IMR-90 (cell line): Measurements from ENCODE around the gene MRGPRE. TPM values are rescaled to one million over a fixed set of nuclear protein-coding genes. Genes with fewer than 3 reads are reported as not detected.

Source experiments
- ATAC-seq: fragments of 200-7000 bp; cut with Tn5 transposase; 2 replicates; pipeline ENCODE4 v1.9.1; 2020; ENCODE audit warnings: low read depth, mild to moderate bottlenecking, moderate library complexity
- BruUV-seq: library from RNA; stranded (reverse); fragments of 400-500 nt; replicated peaks from 2 replicates; lab custom pipeline; 2021; lab: Mats Ljungman, UMichigan
- CTCF ChIA-PET: fragments of 300-600 bp; formaldehyde crosslinking; extraction: SDS; loops from one replicate; lab custom pipeline; 2021; ENCODE audit warnings: antibody characterized with exemption; lab: Yijun Ruan, JAX
- POLR2A ChIA-PET: fragments of 300-600 bp; sonication (Branson Sonifier 250); formaldehyde crosslinking; loops from one replicate; lab custom pipeline; 2022; ENCODE audit warnings: antibody characterized with exemption; ENCODE audit not compliant: unreplicated experiment; lab: Charles Lee
- DNase-seq: peaks from one replicate; pipeline ENCODE4 v3.0.0; 2013
- H2AFZ ChIP-seq: replicated peaks from 2 replicates; pipeline ENCODE3; 2013; ENCODE audit warnings: low read length, mild to moderate bottlenecking; ENCODE audit not compliant: poor library complexity
- H2AK5ac ChIP-seq: 2 replicates; pipeline ENCODE4 v1.6.1; 2013; ENCODE audit warnings: low read depth, low read length, inconsistent platforms
- H2AK9ac ChIP-seq: replicated peaks from 2 replicates; pipeline ENCODE3; 2013; ENCODE audit warnings: mild to moderate bottlenecking, low read depth, low read length, moderate library complexity; ENCODE audit not compliant: poor library complexity
- H2BK120ac ChIP-seq: 2 replicates; pipeline ENCODE4 v1.6.1; 2013; ENCODE audit warnings: low read depth, low read length, inconsistent platforms
- H2BK15ac ChIP-seq: 3 replicates; pipeline ENCODE4 v1.6.1; 2013; ENCODE audit warnings: low read depth, low read length, inconsistent platforms
- H2BK20ac ChIP-seq: 2 replicates; pipeline ENCODE4 v1.6.1; 2013; ENCODE audit warnings: low read depth, mild to moderate bottlenecking, inconsistent platforms, low read length, moderate library complexity
- H2BK5ac ChIP-seq: 2 replicates; pipeline ENCODE4 v1.6.1; 2013; ENCODE audit warnings: mild to moderate bottlenecking, low read depth, low read length, inconsistent platforms; ENCODE audit not compliant: poor library complexity, severe bottlenecking
- H3K14ac ChIP-seq: replicated peaks from 2 replicates; pipeline ENCODE4 v1.6.1; 2013; ENCODE audit warnings: low read depth, low read length, inconsistent platforms
- H3K18ac ChIP-seq: 2 replicates; pipeline ENCODE4 v1.6.1; 2013; ENCODE audit warnings: low read depth, low read length, control low read depth
- H3K23ac ChIP-seq: 2 replicates; pipeline ENCODE4 v1.6.1; 2013; ENCODE audit warnings: low read depth, low read length, inconsistent platforms
- H3K27ac ChIP-seq: 2 replicates; pipeline ENCODE4 v1.5.1; 2013; ENCODE audit warnings: mild to moderate bottlenecking, control low read depth, low read length; ENCODE audit not compliant: insufficient read depth
- H3K27me3 ChIP-seq: 2 replicates; pipeline ENCODE4 v1.6.1; 2013; ENCODE audit warnings: low read length; ENCODE audit not compliant: control insufficient read depth, insufficient read depth
- H3K36me3 ChIP-seq: 2 replicates; pipeline ENCODE4 v1.6.1; 2013; ENCODE audit warnings: low read length, mixed read lengths; ENCODE audit not compliant: control insufficient read depth, insufficient read depth
- H3K4ac ChIP-seq: 2 replicates; pipeline ENCODE4 v1.6.1; 2013; ENCODE audit warnings: low read depth, low read length, inconsistent platforms
- H3K4me1 ChIP-seq: 2 replicates; pipeline ENCODE4 v1.6.1; 2013; ENCODE audit warnings: low read length, mixed read lengths; ENCODE audit not compliant: control insufficient read depth, insufficient read depth
- H3K4me2 ChIP-seq: 2 replicates; pipeline ENCODE4 v1.6.1; 2013; ENCODE audit warnings: low read depth, mild to moderate bottlenecking, control low read depth, low read length, moderate library complexity
- H3K4me3 ChIP-seq: 2 replicates; pipeline ENCODE4 v1.5.1; 2013; ENCODE audit warnings: low read depth, mild to moderate bottlenecking, control low read depth, low read length, moderate library complexity; ENCODE audit not compliant: insufficient read depth
- H3K56ac ChIP-seq: 2 replicates; pipeline ENCODE4 v1.6.1; 2013; ENCODE audit warnings: low read length, inconsistent platforms; ENCODE audit not compliant: insufficient read depth; ENCODE audit errors: extremely low read depth
- H3K79me1 ChIP-seq, 2 experiments: 2 replicates each; pipeline ENCODE4 v1.6.1; 2013; ENCODE audit warnings: low read length in 2 of 2, inconsistent platforms in 1 of 2, low read depth in 1 of 2
- H3K9ac ChIP-seq: 2 replicates; pipeline ENCODE4 v1.6.1; 2013; ENCODE audit warnings: low read depth, low read length, control low read depth
- H3K9me1 ChIP-seq: 2 replicates; pipeline ENCODE4 v1.6.1; 2013; ENCODE audit warnings: low read length, inconsistent platforms; ENCODE audit not compliant: insufficient read depth
- H3K9me3 ChIP-seq: 2 replicates; pipeline ENCODE4 v1.6.1; 2013; ENCODE audit warnings: low read length; ENCODE audit not compliant: control insufficient read depth, insufficient read depth
- H4K20me1 ChIP-seq: 2 replicates; pipeline ENCODE4 v1.6.1; 2013; ENCODE audit warnings: low read length, inconsistent platforms; ENCODE audit not compliant: insufficient read depth
- H4K5ac ChIP-seq: 2 replicates; pipeline ENCODE4 v1.6.1; 2013; ENCODE audit warnings: mild to moderate bottlenecking, low read depth, low read length, control low read depth
- H4K8ac ChIP-seq, 2 experiments: 2 replicates each; pipeline ENCODE4 v1.6.1; 2013; ENCODE audit warnings: low read depth in 2 of 2, low read length in 2 of 2, control low read depth in 1 of 2, inconsistent platforms in 1 of 2
- H4K91ac ChIP-seq: 2 replicates; pipeline ENCODE4 v1.6.1; 2013; ENCODE audit warnings: low read depth, low read length, inconsistent platforms; ENCODE audit not compliant: insufficient read depth
- CEBPB ChIP-seq: IDR thresholded peaks from 2 replicates; pipeline ENCODE4 v1.6.1; 2012; ENCODE audit warnings: low read depth, low read length, improper control_type of control experiment
- CHD1 ChIP-seq: IDR thresholded peaks from 2 replicates; pipeline ENCODE4 v1.6.1; 2012; ENCODE audit warnings: low read depth, low read length, improper control_type of control experiment
- FOS ChIP-seq: fragments of 150-350 bp; IDR thresholded peaks from 2 replicates; pipeline ENCODE4 v1.6.1; 2016; ENCODE audit warnings: low read depth, low read length
- MAFK ChIP-seq: IDR thresholded peaks from 2 replicates; pipeline ENCODE4 v1.6.1; 2012; ENCODE audit warnings: low read depth, low read length, improper control_type of control experiment
- MAZ ChIP-seq: IDR thresholded peaks from 2 replicates; pipeline ENCODE4 v1.6.1; 2012; ENCODE audit warnings: low read depth, mild to moderate bottlenecking, low read length, improper control_type of control experiment, moderate library complexity, borderline replicate concordance
- RAD21 ChIP-seq: IDR thresholded peaks from 2 replicates; pipeline ENCODE4 v1.6.1; 2012; ENCODE audit warnings: low read length, improper control_type of control experiment
- RCOR1 ChIP-seq: IDR thresholded peaks from 2 replicates; pipeline ENCODE4 v1.6.1; 2012; ENCODE audit warnings: mild to moderate bottlenecking, low read length, improper control_type of control experiment; ENCODE audit not compliant: insufficient replicate concordance
- RFX5 ChIP-seq: IDR thresholded peaks from 2 replicates; pipeline ENCODE4 v1.8.0; 2012; ENCODE audit warnings: low read depth, mild to moderate bottlenecking, low read length, moderate library complexity
- SMC3 ChIP-seq: fragments of 150-350 bp; IDR thresholded peaks from 2 replicates; pipeline ENCODE4 v1.6.1; 2016; ENCODE audit warnings: low read depth, mild to moderate bottlenecking, antibody characterized with exemption, low read length, moderate library complexity
- WGBS, 2 experiments: methylation state at CpG; one replicate each; pipeline versions ENCODE4 v1.1.5 to v1.1.7; 2013; ENCODE audit warnings: missing lambda C conversion rate in 2 of 2; ENCODE audit not compliant: insufficient read length in 1 of 2; ENCODE audit errors: extremely low coverage in 2 of 2; 5-methylcytosine and 5-hydroxymethylcytosine counted together
- dilution Hi-C: fragments of 300-500 bp; cut with HindIII; formaldehyde crosslinking; loops from one replicate; pipeline ENCODE4 v1.14.3; 2018; ENCODE audit warnings: low sequenced_read_pairs; ENCODE audit not compliant: unreplicated experiment
- in situ Hi-C: fragments of 300-500 bp; cut with MboI; formaldehyde crosslinking; loops from 3 replicates; pipeline ENCODE4 v1.14.3; 2019; ENCODE audit warnings: low sequenced_read_pairs, inconsistent platforms, mixed read lengths
- intact Hi-C: fragments of 100-400 bp; cut with micrococcal nuclease; formaldehyde crosslinking; loops from 2 replicates; pipeline ENCODE4 v1.10.0; 2022
- polyA plus RNA-seq, 3 experiments: library from polyadenylated mRNA; depleted of rRNA; stranded (reverse); fragments of >200 nt; gene quantifications; 2 replicates each; pipeline ENCODE4 v1.2.3, GENCODE V29; 2012; ENCODE audit warnings: low replicate concordance in 1 of 3
- total RNA-seq: library from RNA; depleted of rRNA; stranded (reverse); fragments of >200 nt; gene quantifications from 2 replicates; pipeline ENCODE4 v1.2.3, GENCODE V29; 2012
- TF ChIP-seq, protein P1 (sequence below): fragments of 150-350 bp; IDR thresholded peaks from 2 replicates; pipeline ENCODE4 v1.6.1; 2017; ENCODE audit warnings: mild to moderate bottlenecking, antibody characterized with exemption, low read length, low read depth

MRGPRE gene
- total and polyA plus RNA-seq, 2 of the 4 experiments (the other 2 are of a cell fraction): not detected

DNA sequence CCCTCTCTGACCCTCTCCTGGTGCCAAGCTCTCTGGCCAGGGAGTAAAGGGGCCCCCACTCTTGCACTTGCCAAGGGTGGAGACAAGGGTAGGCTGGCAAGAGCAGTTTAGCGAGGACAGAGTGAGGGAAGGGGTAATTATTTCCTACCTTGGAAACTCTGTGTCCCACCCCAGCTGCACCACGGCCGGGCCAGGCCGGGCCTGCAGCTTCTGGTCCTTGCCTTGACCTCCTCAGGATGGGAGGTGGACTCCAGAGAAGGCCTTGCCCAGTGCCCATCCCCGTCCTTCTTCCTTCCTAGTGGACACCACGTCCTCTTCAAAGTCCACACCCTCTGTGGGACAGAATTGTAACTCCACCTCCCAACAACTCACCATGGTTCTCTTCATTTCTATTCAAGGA, 48.7 kb downstream of the MRGPRE start:
- ATAC-seq: no peak
- dilution Hi-C loops: no loop called here
- in situ Hi-C loops: no loop called here
- peaks cover 25% of the 10 kb centered on the region for H3K27me3 ChIP-seq
- no peak overlapping the region for H2BK5ac ChIP-seq
- no peak for DNase-seq
- no peak overlapping the region for H4K5ac ChIP-seq
- WGBS, 2 experiments: no CpG with 5 or more reads among the region's 6 CpGs
- no peak overlapping the region for H2BK15ac ChIP-seq
- no peak overlapping the region for H3K9ac ChIP-seq
- H3K9me1 ChIP-seq: no peaks in the 10 kb centered on the region
- no peak overlapping the region for H3K4ac ChIP-seq
- H3K9me3 ChIP-seq: no peaks in the 10 kb centered on the region
- H2BK20ac ChIP-seq: no peak overlapping the region
- CTCF ChIA-PET: no interaction called here
- no peak overlapping the region for H3K18ac ChIP-seq
- no peak overlapping the region for H2AK5ac ChIP-seq
- POLR2A ChIA-PET: no interaction called here
- no peaks in the 10 kb centered on the region for H3K36me3 ChIP-seq
- H3K4me3 ChIP-seq: no peak overlapping the region
- no peak overlapping the region for H2BK120ac ChIP-seq
- H2AFZ ChIP-seq: no peak overlapping the region
- intact Hi-C loops: no loop called here
- no peak overlapping the region for H3K4me2 ChIP-seq
- H4K91ac ChIP-seq: no peak overlapping the region
- no peak overlapping the region for H3K56ac ChIP-seq
- H2AK9ac ChIP-seq: no peak overlapping the region
- H3K4me1 ChIP-seq: no peaks in the 10 kb centered on the region
- H3K79me1 ChIP-seq: no peaks in the 10 kb centered on the region
- H3K27ac ChIP-seq: no peak overlapping the region
- TF ChIP-seq RCOR1 (no peak), MAZ (no peak), CHD1 (no peak), CEBPB (no peak), FOS (no peak), RFX5 (no peak), MAFK (no peak), SMC3 (no peak), RAD21 (no peak)
- TF ChIP-seq, protein P1, sequence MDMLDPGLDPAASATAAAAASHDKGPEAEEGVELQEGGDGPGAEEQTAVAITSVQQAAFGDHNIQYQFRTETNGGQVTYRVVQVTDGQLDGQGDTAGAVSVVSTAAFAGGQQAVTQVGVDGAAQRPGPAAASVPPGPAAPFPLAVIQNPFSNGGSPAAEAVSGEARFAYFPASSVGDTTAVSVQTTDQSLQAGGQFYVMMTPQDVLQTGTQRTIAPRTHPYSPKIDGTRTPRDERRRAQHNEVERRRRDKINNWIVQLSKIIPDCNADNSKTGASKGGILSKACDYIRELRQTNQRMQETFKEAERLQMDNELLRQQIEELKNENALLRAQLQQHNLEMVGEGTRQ: no peak
- H4K8ac ChIP-seq: no peak overlapping the region
- no peaks in the 10 kb centered on the region for H4K20me1 ChIP-seq
- H3K23ac ChIP-seq: no peak overlapping the region
- BruUV-seq: no TSS peak
- H3K14ac ChIP-seq: no peak overlapping the region
